Erythroblast (primary cell): Measurements from ENCODE around the gene CEP104.

Experiments
- GATA1 ChIP-seq: IDR thresholded peaks from 2 replicates; pipeline ENCODE4 v1.6.1; 2011; ENCODE audit warnings: low read depth, mild to moderate bottlenecking, control low read depth, low read length, moderate library complexity
- POLR2A ChIP-seq: IDR thresholded peaks from 2 replicates; pipeline ENCODE4 v1.6.1; 2011; ENCODE audit warnings: mild to moderate bottlenecking, low read length

- TF ChIP-seq POLR2A (no peak), GATA1 (no peak)
These were observed 46.4 kb upstream of the CEP104 start for GRCh38 chr1:3903141-3904005.
